GM12873 (cell line): ENCODE results near the gene APOC3.

Experiments
- CTCF ChIP-seq: IDR thresholded peaks from 2 replicates; pipeline ENCODE4 v1.5.1; 2012; ENCODE audit warnings: low read depth, mild to moderate bottlenecking, moderate library complexity, low read length, control low read depth; ENCODE audit not compliant: insufficient read depth; ENCODE audit errors: missing control alignments

APOC3 gene

GRCh38 chr11:116856423-116856822 lies 26.7 kb downstream of the APOC3 start:
- TF ChIP-seq CTCF = no peak

- TF ChIP-seq CTCF = no peak
Observed at GRCh38 chr11:116857316-116857715, 27.6 kb downstream of the APOC3 start.

GRCh38 chr11:116857936-116858335 lies 28.2 kb downstream of the APOC3 start:
- TF ChIP-seq CTCF = no peak

- no peak for TF ChIP-seq CTCF
Observed at GRCh38 chr11:116859175-116859574, 29.5 kb downstream of the APOC3 start.

GRCh38 chr11:116860303-116860702 lies 30.6 kb downstream of the APOC3 start:
- TF ChIP-seq CTCF = no peak

GRCh38 chr11:116861539-116861938 lies 31.8 kb downstream of the APOC3 start:
- TF ChIP-seq CTCF = no peak

GRCh38 chr11:116862185-116862584 lies 32.5 kb downstream of the APOC3 start:
- TF ChIP-seq CTCF = no peak

GRCh38 chr11:116862951-116863350 lies 33.2 kb downstream of the APOC3 start:
- TF ChIP-seq CTCF = no peak
